Right lobe of liver (tissue), 6 donors: ENCODE measurements around the gene RPS6KC1. TPM values are rescaled to one million over a fixed set of nuclear protein-coding genes. Genes with fewer than 3 reads are reported as not detected.
"Not testable (repeated sequence)": the region's sequence is repeated elsewhere in the genome, so short reads cannot be mapped to it uniquely, and the experiment has no call there.

Experiments used
- ATAC-seq, 4 donors: fragments of 200-7000 bp; cut with Tn5 transposase; one replicate each; pipeline ENCODE4 v1.9.1; 2020; ENCODE audit warnings: mild to moderate bottlenecking in 4 of 4, moderate library complexity in 4 of 4
- DNase-seq, 3 donors: peaks; one replicate each; pipeline ENCODE4 v3.0.0-alpha.2; 2020
- H3K27ac ChIP-seq, 3 donors: fragments of 200-600 bp; one replicate each; pipeline ENCODE4 v1.8.0; 2022
- H3K27me3 ChIP-seq, 2 donors: fragments of 200-600 bp; one replicate each; pipeline ENCODE4 v1.8.0; 2022
- H3K36me3 ChIP-seq, 4 donors: fragments of 200-600 bp; sonication (generic) in 1 of 4; one replicate each; pipeline versions ENCODE4 v1.5.1 to v1.8.0; 2017 to 2022; ENCODE audit warnings: control low read depth in 1 of 4
- H3K4me1 ChIP-seq, 4 donors: fragments of 200-600 bp; sonication (generic) in 1 of 4; one replicate each; pipeline versions ENCODE4 v1.5.1 to v1.8.0; 2017 to 2022; ENCODE audit warnings: control low read depth in 1 of 4
- H3K4me3 ChIP-seq, 3 donors: fragments of 200-600 bp; one replicate each; pipeline ENCODE4 v1.8.0; 2022
- H3K9me3 ChIP-seq, 4 donors: fragments of 200-600 bp; sonication (generic) in 1 of 4; one replicate each; pipeline versions ENCODE4 v1.5.1 to v1.8.0; 2017 to 2022; ENCODE audit warnings: control low read depth in 1 of 4
- POLR2A ChIP-seq: fragments of 450-650 bp; IDR thresholded peaks from one replicate; pipeline ENCODE4 v1.6.1; 2017; ENCODE audit warnings: antibody characterized with exemption, mild to moderate bottlenecking
- WGBS: methylation state at CpG from one replicate; pipeline ENCODE4 v1.1.6; 2018; ENCODE audit warnings: low coverage, low lambda C conversion rate; ENCODE audit not compliant: insufficient coverage; ENCODE audit errors: missing lambda C conversion rate; 5-methylcytosine and 5-hydroxymethylcytosine counted together
- intact Hi-C, 2 donors: fragments of 100-400 bp; cut with DNase I; formaldehyde crosslinking; loops; one replicate each; pipeline versions ENCODE4 v1.11.2 to v1.14.1; 2022
- total RNA-seq, 6 experiments: library from RNA; depleted of rRNA in 2 of 6; stranded (reverse); fragments of >200 nt in 2 of 6; fragmentation: NEBNext Ultra II Directional in 3 of 6; extraction: Animal tissue kit (Norgen Biotek cat#: 25700) in 3 of 6; gene quantifications; one replicate each; pipeline versions ENCODE4 v1.1.0 to v1.2.4, GENCODE V29; 2016 to 2023
- TF ChIP-seq, protein P1 (sequence below), 4 donors: fragments of 200-600 bp in 3 of 4; fragments of 450-650 bp in 1 of 4; IDR thresholded peaks; one replicate each; pipeline versions ENCODE4 v1.5.1 to v1.8.0; 2016 to 2022; ENCODE audit warnings: antibody characterized with exemption in 4 of 4, mild to moderate bottlenecking in 2 of 4
- donor health status: DM: no; HTN: yes; CAD: no.
- donor health status: DM: no; HTN: no; CAD: no.
- donor health status: DM: no; HTN: no; CAD: no.
- donor health status: DM: no; HTN: yes; CAD: no.
- donor health status: DM: no; HTN: yes; CAD: no.

RPS6KC1 gene
- total RNA-seq, 6 experiments from 2014 or later, result 7.7 to 9.1 (median 8.4) TPM

DNA sequence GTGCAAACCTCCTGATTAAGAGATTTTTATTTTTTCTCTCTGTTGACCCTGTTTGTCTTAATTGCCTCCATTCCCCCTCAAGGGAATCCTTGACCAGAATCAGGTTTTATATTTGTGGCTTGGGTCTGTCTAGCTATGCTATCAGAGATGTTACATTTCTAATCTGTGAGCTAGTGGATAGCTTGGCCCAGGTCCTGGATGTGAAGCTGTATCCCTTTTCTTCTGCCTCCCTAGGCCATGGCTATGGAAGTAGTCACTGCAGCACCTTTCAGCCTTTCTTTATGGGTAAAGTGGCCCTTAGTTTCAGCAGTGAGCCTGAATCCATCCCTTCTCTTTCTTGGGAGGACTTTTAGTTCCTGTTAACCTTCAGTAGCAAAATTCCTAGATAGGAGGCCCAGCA lies 18.4 kb upstream of the RPS6KC1 start:
- Histone ChIP-seq H3K27ac (no peak overlapping the region), H3K36me3 (no peaks in the 10 kb centered on the region), H3K27me3 (no peaks in the 10 kb centered on the region), H3K4me1 (no peaks in the 10 kb centered on the region), H3K4me3 (no peak overlapping the region), H3K9me3 (no peaks in the 10 kb centered on the region)
- TF ChIP-seq POLR2A, result no peak
- TF ChIP-seq, protein P1, sequence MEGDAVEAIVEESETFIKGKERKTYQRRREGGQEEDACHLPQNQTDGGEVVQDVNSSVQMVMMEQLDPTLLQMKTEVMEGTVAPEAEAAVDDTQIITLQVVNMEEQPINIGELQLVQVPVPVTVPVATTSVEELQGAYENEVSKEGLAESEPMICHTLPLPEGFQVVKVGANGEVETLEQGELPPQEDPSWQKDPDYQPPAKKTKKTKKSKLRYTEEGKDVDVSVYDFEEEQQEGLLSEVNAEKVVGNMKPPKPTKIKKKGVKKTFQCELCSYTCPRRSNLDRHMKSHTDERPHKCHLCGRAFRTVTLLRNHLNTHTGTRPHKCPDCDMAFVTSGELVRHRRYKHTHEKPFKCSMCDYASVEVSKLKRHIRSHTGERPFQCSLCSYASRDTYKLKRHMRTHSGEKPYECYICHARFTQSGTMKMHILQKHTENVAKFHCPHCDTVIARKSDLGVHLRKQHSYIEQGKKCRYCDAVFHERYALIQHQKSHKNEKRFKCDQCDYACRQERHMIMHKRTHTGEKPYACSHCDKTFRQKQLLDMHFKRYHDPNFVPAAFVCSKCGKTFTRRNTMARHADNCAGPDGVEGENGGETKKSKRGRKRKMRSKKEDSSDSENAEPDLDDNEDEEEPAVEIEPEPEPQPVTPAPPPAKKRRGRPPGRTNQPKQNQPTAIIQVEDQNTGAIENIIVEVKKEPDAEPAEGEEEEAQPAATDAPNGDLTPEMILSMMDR (IDR thresholded peaks at IDR 0.05), result no peak
- intact Hi-C loops, result no loop called here
- ATAC-seq (no peak), DNase-seq (no peak)

DNA sequence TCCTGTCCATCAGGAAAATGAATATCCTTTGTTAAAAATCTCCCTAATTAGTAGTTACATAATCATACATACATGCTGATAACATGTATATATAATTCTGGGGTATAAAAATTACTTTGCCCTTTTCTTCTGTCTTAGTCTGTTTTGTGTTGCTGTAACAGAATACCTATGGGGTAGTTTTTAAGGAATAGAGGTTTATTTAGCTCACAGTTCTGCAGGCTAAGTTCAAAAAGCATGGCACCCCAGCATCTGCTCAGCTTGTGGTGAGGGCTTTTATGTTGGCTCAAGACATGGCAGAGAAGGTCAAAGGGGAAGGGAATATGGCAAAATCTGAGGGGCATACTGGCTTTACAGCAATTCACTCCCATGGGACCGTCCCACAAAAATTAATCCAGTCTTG lies 16.3 kb upstream of the RPS6KC1 start:
- no peaks in the 10 kb centered on the region for H3K27me3 ChIP-seq
- intact Hi-C loops, result no loop called here
- no CpG with 5 or more reads among the region's 1 CpG for WGBS

DNA sequence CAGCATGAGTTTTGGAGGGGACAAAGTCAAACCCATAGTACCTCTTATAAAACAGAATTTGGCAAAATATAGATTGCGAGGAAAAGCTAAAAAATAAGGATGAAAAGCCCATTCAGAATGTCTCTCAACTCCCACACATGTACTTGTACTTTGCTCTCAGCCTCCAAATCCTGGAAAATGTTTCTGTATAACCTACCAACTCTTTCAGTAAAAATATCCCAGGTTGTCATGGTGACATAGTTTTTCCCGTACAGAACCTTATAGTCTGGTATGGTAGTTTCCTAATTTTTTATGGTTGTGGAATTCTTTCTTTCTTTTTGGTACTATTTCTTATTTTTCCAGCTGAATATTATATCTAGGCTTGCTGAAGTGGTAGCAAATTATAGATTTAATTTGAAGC lies 15.5 kb upstream of the RPS6KC1 start:
- H3K27me3 ChIP-seq, result no peaks in the 10 kb centered on the region
- H3K9me3 ChIP-seq, result no peaks in the 10 kb centered on the region
- intact Hi-C loops, result no loop called here
- DNase-seq, result no peak
- TF ChIP-seq POLR2A, result no peak
- no peak for ATAC-seq
- no peaks in the 10 kb centered on the region for H3K4me1 ChIP-seq
- H3K36me3 ChIP-seq, result no peaks in the 10 kb centered on the region
- H3K4me3 ChIP-seq, result no peak overlapping the region
- WGBS, result 67% methylated on average over 2 of the region's 2 CpGs
- H3K27ac ChIP-seq, result no peak overlapping the region

More for the DNA sequence above, 16.3 kb upstream of the RPS6KC1 start:
- DNase-seq, result no peak
- Histone ChIP-seq H3K4me1 (no peaks in the 10 kb centered on the region), H3K36me3 (no peaks in the 10 kb centered on the region), H3K9me3 (no peaks in the 10 kb centered on the region), H3K27ac (no peak overlapping the region), H3K4me3 (no peak overlapping the region)
- no peak for TF ChIP-seq POLR2A
- TF ChIP-seq, protein P1 (IDR thresholded peaks at IDR 0.05), result no peak
- no peak for ATAC-seq

DNA sequence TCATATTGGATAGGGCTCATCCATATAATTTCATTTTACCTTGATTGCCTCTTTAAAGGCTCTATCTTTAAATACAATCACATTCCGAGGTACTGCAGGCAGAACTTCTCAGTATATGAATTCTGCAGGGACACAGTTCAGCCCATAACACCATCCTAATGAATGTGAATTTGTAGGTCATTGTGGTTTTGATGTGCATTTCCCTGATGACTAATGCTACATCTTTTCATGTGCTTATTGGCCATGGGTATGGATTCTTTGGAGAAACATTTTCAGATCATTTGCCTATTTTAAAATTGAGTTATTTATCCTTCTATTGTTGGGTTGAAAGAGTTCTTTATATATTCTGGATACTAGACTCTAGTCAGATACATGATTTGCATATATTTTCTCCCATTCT lies 9.6 kb upstream of the RPS6KC1 start:
- ATAC-seq, result no peak
- TF ChIP-seq POLR2A, result no peak
- TF ChIP-seq, protein P1 (IDR thresholded peaks at IDR 0.05), result no peak
- H3K4me1 ChIP-seq, result no peaks in the 10 kb centered on the region
- H3K27me3 ChIP-seq, result no peaks in the 10 kb centered on the region
- intact Hi-C loops, result no loop called here
- no peak overlapping the region for H3K4me3 ChIP-seq
- H3K36me3 ChIP-seq, result no peaks in the 10 kb centered on the region
- H3K27ac ChIP-seq, result no peak overlapping the region
- 55% methylated on average over 1 of the region's 1 CpG for WGBS
- H3K9me3 ChIP-seq, result no peaks in the 10 kb centered on the region
- DNase-seq, result no peak

DNA sequence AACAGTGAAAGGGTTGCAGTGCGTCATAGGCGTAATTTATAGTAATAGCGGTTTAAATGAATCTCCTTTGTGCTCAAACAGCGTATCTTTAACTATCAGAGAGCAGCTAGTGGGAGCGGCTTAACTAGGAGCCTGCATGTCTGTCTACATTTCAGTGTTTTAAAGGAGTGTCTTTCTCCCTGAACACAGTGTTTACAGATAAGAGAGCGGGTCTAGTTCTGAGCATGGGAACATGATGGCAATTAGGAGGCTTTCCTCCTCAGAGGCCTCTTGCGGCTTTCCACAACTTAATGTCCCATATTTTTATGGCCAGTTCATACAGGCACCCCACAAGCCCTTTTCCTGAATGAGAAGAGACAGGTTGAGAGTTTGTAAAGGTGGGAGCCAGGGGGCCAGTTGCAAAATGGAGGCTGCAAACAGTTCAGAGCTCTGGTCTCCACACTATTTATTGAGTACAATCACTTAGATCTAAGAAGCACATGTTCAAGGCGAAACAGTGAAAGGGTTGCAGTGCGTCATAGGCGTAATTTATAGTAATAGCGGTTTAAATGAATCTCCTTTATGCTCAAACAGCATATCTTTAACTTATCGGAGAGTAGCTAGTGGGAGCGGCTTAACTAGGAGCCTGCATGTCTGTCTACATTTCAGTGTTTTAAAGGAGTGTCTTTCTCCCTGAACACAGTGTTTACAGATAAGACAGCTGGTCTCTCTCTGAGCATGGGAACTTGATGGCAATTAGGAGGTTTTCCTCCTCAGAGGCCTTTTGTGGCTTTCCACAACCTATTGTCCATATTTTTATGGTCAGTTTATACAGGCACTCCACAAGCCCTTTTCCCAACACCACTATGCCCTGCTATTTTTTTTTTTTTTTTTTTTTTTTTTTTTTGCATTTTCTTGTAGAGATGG lies 5.5 kb upstream of the RPS6KC1 start:
- H3K4me1 ChIP-seq, H3K27ac ChIP-seq, H3K9me3 ChIP-seq, ATAC-seq, H3K4me3 ChIP-seq, intact Hi-C loops, H3K36me3 ChIP-seq, H3K27me3 ChIP-seq, DNase-seq: not testable (repeated sequence)
- 86% methylated on average over 13 of the region's 13 CpGs for WGBS
